ENCODE data around the gene MYO5A.
"Not testable (repeated sequence)": the region's sequence is repeated elsewhere in the genome, so short reads cannot be mapped to it uniquely, and the experiment has no call there.

The MYO5A gene

DNA sequence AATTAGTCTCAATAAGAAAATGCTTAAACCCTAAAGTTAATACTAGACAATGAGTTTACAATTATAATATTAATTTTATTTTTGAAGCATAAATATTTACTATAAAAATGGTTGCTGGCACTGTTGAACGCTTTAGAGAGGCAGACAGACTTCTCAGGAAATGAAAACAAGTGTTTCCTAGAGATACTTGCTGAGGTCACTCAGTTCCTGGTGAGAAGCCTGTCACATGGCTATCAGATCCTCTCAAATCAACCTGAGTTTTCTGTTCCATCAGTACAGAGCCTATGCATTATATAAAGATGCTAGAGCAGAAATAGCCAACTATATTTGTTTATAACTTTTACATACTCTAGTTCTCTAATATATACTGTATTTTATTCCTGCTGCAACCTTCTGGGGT is 109.2 kb downstream of the MYO5A start:
- no peak for DNase-seq (ENCODE audit: low spot score)

DNA sequence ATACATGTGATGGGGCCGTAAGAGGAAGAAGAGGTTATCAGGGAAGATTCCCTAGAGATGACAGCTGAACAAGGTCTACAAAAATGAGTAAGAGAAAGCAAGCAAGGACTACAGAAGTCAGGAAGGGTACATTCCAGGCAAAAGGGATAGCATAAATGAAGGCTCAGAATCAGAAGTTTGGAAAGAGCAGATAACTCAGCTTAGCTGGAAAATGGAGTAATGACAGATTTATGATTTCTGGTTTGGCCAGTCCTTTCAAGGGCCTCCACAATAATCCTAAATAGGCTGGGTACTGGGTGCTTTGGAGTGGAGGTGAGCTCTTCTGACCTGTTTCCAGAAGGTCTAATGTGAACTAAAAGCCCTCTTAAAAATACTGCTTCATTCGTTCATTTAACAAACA is 110.7 kb downstream of the MYO5A start:
- no peak for DNase-seq (ENCODE audit: low spot score)

DNA sequence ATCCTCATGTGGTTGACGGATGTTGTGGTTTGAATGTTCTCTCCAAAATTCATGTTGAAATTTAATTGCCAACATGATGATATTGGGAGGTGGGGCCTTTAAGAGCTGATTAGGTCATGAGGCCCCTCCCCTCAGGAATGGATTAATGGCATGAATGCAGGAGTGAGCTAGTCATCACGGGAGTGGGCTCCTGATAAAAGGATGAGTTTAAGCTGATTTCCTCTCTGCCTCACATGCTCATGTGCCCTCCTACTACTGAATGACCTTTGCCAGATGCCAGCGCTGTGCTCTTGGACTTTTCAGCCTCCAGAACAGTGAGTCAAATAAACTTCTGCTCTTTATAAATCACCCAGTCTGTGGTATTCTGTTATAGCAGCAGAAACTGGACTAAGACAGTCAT is 111.2 kb downstream of the MYO5A start:
- no peak for DNase-seq (ENCODE audit: low spot score)

DNA sequence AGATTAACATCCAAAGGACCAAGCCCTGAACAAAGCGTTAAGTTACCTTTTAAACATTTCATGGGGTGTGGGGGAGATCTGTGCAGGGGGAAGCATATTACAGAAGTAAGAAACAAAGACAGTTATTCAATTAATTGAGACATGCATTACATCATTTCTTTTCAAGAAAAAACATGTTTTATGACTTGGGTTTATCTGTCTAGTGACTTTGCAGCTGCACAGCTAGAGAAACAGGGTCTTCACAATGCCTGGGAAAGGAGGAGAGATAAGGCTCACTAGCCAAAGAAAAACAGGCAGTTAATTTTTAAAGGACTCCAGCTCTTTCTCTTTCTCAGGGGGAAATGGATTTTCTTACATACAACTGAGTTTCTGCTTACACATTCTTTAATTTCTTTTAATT is 112.1 kb downstream of the MYO5A start:
- not testable (repeated sequence) for DNase-seq (ENCODE audit: low spot score)

DNA sequence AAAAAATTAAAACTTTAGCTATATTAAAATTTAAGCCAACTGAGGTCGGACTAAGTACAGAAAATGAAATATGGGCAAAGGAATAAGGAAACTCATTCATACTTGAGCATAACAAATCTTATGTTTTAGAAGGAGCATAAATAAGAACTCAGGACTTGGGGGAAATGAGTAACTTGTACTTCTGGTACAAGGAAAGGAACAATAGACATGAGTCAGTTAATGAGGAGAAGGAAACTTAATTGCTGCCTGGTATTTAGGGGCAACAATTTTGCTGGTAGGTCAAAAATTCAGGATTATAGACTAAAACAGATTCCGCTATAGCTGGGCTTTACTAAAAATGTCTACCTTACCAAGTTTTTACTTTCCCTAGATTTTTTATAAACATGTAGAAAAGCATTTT is 113.1 kb downstream of the MYO5A start:
- DNase-seq (ENCODE audit: low spot score), result no peak

DNA sequence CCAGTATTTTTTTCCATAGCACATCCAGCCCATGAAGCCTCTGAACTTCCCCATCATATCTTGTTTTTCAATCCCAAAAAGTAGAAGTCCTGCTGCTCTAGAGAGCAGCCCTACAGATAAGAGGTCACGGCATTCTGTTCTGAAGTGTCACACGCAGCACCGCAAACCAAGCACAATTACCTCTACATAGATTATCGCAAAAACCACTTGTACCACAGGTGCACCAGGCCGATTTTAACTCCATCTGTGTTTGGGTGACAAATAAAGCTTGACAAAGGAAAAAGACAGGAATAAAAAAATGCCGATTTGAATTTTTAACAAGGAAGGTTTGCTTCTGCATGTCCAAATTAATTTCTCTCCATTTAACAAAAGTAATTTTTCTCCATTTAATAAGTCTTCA is 113.7 kb downstream of the MYO5A start:
- no peak for DNase-seq (ENCODE audit: low spot score)

DNA sequence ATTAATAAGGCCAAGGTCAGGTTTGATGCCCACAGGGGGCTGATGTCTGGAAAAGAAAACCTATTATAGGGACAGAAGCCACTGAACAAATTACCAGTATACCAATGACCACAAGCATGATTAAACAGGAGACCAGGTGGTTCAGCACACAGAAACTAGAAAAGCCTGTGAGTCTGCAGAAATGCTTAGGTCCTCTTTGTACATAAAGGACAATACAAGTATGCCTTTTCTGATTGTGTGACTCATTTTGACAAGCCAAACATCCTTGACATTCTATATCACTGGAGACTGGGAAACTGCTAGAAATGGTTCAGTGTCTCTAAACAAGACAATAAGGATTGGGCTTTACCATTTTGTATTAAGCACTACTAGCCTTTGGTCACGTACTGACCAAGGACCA is 119.9 kb downstream of the MYO5A start:
- DNase-seq (ENCODE audit: low spot score), result no peak

DNA sequence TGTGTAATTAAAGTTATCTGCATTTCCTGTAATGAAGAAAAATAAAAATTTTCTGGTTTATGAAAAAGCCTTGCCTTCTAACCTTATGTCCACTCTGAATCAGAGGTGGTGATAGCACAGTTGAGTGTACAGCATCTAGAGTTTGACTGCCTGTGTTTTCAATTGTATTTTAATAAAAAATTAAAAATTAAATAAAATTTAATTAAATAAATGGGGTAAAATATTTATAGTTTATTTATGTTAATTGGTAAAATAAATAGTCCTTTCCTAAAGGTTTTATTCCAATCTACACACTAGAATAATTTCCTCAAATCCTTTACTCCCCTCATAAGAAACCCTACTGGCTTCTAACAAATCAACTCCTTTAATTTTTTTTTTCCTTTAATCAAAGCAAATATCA is 121.3 kb downstream of the MYO5A start:
- DNase-seq (ENCODE audit: low spot score), result no peak

DNA sequence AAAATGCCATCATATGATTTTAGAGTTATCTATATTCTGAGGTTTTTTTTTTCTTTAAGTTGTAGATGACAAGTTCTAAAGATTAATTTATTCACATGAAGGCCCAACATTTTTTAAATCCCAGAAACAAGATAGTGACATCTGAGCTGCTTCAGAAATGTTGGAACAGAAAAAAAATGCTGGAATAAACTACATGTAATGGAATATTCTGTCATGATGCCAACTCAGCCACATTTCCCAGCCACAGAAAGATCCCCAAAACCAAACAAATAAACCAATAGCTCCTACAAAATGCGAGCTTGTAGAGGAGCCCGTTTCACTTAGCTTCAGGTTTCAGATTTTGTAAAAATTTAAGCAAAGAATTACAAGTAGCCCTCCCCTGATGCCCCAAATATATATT is 122.1 kb downstream of the MYO5A start:
- DNase-seq (ENCODE audit: low spot score), result no peak

DNA sequence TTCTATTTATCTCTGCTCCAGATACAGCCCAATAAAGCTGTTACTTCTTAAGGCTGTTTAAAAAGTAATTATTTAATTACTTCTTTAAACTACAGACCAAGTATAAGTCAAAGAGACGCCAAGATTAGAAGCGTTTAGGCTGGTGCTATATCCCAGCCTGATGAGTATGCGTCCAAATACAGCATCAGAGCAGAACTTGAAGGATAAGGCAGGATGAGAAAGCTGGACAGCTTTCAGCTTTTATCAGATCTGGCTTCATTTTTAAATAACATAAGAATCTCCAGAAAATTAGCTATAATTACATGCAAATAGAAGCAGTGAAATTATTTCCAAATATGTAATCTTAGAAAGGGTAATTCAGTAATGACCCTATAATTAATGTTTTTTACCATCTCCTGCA is 122.8 kb downstream of the MYO5A start:
- DNase-seq (ENCODE audit: low spot score), result no peak

DNA sequence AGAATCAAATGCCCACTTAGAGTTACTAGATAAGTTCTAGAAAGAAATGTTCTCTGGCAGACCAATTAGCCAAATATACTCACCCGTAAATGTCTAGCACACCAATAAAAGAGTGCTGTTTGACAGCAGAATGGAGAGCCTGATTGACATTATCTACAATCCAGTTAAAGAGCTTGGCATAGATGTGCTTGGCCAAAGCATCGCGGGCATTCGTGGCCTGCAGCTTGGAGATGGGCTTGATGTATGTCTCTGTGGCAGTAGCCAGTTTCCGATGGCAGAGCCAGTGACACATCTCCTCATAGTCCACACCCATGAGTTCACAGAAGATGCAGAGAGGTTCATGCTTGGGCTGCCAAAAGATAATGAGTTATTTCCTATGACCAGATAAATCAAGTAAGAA is 131.6 kb downstream of the MYO5A start:
- no peak for DNase-seq (ENCODE audit: low spot score)

DNA sequence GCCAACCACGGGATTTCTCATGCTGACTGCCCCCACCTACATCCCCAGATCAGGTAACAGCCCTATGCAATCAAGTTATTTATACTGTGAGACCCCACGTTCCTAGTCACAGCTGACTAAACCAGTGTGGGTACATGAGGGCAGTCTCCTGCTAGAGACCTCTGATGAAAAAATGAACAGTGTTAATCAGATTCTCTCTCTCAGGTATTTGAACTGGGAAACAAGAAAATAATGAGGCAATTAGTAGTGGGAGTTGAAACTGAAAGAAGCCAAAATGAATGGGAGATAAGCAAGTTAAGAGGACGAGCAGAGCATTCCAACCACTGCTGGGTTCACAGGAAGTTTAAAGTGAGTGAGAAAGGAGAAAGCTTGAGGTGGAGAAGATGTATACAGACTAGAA is 134.6 kb downstream of the MYO5A start:
- no peak for DNase-seq (ENCODE audit: low spot score)

DNA sequence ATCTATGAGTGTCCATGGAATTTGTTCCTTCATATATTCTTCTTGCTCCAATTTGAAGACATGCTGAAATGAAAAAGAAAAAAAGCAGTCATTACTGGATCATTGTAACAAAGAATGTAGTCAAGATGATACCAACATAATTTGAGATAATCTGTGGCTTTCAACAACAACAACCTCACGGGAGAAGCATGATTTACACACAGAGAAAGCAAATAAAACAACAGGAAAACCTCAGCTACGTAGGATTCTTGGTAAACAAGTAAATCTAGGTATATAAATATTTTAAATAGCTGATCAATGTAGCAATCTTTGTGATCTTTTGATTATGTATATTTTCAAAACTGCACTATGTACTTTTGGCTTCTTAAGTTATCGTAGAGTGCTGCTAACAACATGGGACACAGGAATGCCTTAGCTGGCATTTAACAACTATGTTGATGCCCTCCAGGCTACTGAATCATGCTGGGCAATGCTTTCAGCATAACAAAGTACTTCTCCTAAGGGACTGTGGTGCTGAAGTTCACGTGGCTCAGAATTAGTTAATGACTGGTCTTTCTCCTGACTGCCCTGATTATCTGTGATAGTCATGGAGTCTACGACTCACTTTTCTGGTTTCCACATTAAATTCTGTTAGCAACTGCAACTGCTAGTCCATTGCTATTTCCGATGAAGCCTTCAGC is 136.5 kb downstream of the MYO5A start:
- no peak for DNase-seq (ENCODE audit: low spot score)

DNA sequence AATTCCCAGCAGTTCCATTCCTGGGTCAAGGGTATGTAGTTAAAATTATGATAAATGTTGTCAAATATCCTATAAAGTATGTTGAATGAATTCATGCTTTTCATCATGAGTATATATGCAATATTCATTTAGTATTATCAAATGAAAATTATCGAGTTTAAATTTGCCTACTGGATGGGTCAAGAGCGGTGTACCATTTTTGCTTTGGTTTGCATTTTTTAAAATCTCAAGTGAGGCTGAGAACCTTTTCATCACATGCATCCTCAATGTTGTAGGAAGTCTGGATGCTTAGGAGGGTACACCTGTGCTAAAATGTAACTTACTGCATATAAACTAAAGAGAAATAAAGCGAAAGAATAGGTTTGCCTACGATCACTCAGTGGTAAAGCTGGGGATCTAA is 137.6 kb downstream of the MYO5A start:
- no peak for DNase-seq (ENCODE audit: low spot score)

DNA sequence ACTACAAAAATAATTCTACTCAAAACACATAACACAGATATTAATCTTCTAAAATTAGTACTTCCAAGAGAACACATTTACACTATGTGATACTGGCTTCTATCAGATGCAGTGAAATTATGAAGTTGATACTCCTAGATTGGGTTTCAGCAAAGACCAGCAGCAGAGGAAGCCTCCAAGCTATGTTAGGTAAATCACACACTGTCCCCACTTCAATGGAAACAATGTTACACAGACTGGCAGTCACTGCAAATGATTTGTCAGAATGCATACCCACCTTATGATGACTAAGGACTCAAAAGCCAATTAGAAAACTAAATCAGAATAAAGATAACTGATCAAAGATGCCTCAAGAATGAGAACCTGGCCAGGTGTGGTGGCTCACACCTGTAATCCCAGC is 143.0 kb downstream of the MYO5A start:
- DNase-seq (ENCODE audit: low spot score), result no peak

DNA sequence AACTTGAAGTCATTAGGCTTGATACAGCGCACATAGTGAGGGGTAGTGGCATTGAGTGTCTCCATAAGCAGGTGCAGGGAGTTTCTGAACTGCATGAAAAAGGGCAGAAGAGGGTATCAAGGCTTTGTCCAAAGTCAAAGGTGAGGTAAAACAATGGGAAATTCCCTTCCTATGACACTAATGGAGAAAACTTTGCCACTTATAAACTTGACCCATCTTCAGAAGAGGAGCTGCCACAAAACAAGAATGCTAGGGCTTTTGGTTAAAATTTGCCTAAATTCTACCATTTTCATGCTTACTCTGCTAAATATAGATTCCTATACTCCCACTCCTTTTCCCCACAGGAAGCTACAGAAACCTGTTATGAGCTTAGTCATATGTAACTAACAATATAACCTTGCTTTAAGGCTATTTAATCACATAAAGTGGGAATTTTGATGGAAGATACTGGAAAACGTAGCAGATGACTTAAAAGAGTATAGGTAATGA is 145.5 kb downstream of the MYO5A start:
- DNase-seq (ENCODE audit: low spot score), result no peak

DNA sequence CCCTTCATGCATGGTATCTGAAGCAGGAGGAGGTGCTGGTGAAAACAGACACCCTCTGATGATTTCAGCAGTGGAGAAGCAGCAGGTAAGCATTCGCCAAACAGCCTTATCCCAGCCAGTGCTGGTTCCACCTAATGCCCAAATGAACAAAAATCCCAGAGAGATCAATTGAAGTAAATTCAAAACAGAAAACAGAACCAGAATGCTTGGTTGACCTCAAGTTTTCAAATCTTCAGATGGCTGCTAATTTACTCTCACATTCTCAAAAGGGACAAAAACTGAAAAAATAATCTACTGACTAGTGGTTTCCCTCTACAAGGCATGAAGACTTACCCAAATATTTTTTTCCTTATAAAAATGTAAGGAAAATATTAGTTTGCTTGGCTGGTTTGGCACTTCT is 146.0 kb downstream of the MYO5A start:
- DNase-seq (ENCODE audit: low spot score), result no peak

DNA sequence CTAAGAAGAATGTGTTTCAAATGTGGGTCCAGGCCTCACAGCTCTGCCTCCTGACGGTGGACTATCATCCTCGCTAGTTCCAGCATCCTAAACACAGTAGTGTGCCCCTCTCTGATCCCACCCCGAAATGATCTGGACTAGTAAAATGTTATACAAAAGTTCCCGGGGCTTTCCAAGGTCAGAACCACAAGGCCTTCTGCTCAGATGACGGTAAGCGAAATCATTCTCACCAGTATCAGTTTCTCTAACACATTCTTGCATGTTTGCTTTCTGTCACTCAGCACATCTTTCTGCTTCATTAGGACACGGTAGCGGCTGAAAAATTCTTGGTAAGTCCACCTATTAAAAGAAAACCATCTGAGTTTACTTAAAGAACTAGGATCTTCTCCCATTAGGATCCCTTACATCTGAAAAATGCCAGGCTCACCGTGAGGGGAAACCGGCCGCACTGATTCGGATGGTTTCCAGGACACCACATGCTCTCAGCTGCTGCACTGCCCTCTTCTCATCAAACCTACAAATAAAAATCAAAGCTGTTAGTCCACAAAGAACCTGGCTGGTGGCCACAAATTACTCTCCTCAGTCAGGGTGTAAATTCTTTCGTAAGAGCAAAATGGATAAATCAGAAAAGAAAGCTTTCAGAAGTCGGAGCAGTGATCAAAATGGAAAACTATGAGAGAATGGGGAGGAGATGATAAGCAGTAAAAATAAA is 149.1 kb downstream of the MYO5A start:
- no peak for DNase-seq (ENCODE audit: low spot score)

DNA sequence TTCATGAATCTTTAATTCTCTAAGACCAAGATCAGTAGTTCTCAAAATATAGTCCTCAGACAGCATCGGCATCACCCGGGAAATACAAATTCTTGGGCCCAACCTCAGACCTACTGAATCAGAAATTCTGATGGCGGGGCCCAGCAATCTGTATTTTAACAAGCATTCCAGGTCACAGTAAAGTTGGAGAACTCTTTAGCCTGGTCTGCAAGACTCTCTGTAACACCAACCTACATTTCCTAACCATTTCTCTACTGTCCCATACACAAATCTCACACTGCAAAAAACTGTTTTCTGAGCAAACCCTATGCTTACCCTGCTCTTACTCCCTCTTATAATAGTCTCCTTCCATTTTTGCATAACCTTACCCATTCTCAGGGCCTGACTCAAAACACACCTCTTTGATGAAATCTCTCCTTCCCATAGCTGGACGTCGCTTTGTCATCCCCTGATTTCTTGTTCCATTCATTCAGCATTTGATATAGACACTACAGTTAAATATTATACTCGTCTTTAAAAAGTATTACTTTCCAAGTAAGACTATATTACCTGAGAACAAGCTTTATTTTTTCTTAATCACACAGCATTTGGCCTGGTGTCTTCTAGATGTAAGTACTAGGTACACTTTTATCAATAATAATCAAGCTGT is 149.8 kb downstream of the MYO5A start:
- no peak for DNase-seq (ENCODE audit: low spot score)

DNA sequence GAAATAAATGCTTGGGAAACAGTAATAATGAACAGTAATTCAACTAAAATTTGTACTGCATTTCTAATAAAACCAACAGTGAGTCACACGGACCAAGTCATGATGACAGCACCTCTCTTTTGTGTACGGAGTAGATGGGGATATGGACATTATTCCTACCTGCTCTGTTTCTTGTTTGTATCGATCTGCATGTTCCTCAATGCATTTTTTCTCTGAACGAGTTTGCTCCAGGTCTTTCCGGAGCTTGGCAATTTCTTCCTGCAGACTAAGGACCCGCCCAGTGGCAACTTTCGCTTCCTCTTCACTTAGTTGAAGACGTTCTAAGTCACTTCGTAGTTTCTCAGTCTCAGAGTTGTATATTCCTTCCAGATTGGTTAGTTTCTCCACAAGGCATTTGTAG is 158.7 kb downstream of the MYO5A start:
- no peak for DNase-seq (ENCODE audit: low spot score)

DNA sequence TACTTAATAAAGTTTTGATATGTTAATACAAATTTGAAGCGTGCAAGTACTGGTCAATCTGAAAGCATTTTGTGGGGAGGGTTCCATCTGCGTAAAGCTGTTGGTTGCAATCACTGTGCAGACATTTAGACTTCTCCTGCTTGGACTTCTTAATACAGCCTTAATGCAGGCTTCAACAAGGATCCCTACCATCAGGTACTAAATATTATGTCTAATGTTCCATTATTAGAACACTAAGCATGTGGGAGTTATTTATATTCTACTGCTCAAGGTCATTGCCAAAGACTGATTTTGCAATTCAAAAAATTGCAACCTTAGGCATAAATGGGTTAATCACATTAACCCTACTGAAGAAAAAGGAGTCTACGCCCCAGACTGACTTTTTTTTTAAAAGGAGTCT is 159.2 kb downstream of the MYO5A start:
- DNase-seq (ENCODE audit: low spot score), result no peak

DNA sequence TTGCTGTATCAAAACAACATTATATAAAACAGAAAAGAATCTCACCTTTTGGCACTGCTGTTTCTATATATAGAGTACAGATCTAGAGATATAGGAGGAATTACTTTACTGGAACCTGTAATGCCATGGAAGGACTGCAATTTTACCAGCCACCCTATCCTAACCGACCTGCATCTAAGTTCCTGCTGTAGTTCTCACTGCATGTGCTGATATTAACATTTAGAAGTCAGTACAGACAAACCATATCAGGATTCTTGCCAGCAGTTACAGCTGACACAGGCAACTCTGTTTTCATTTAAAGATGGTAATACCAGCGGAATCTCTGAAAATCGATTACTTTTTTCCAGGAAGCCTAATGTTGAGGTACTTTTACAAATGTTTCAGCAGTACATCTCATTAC is 159.7 kb downstream of the MYO5A start:
- no peak for DNase-seq (ENCODE audit: low spot score)

DNA sequence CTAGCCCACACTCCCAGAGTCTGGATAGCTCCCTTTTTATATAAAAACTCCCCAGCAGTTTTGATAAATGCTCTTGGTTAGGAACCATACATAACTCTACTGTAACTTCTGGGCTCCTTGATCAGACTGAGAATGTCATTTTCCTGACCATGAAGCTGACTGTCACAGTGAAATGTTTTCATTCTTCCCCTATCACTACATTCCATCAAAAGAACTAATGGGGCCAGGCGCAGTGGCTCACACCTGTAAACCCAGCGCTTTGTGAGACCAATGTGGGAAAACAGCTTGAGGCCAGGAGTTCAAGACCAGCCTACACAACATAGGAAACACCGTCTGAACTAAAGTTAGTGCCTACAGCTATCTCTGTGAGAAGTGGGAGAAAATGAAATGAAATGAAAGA is 160.3 kb downstream of the MYO5A start:
- DNase-seq (ENCODE audit: low spot score), result no peak

DNA sequence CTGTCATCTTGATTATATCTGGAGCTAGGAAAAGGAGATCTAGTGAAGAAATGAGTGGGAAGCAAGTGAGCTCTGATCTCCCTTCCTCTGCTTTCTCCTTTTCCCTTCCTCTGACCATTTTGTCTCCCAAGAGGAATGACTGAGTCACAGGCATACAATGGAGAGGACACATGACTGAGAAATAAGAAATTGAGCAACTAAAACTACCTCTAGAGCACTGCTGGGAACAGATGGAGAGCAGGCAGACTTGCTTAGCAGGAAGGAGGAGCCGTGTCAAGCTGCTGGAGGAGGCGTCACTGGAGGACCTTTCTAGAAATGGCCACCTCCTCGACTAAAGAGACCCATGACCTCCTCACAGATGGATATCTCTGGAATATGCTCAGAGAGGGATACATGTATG is 166.2 kb downstream of the MYO5A start:
- DNase-seq (ENCODE audit: low spot score), result no peak

All from hematopoietic multipotent progenitor cell treated with erythropoietin and hydrocortisone succinate and interleukin-3 and kit ligand, for 17 days (in vitro differentiated cells).